Hepatic stellate cell (primary cell): ENCODE measurements around the gene INPP4B.
A peak's percentile ranks its signal among the peaks of the same experiment; 100 is the strongest.

Source experiments
- DNase-seq: peaks from one replicate; pipeline ENCODE4 v3.0.0; 2011; ENCODE audit warnings: low spot score

The INPP4B gene

GRCh38 chr4:142846108-142846728 is at the start of gene INPP4B:
TSS of gene INPP4B (minus strand) at chr4:142846301.
- peak; percentile 50 for DNase-seq

DNA sequence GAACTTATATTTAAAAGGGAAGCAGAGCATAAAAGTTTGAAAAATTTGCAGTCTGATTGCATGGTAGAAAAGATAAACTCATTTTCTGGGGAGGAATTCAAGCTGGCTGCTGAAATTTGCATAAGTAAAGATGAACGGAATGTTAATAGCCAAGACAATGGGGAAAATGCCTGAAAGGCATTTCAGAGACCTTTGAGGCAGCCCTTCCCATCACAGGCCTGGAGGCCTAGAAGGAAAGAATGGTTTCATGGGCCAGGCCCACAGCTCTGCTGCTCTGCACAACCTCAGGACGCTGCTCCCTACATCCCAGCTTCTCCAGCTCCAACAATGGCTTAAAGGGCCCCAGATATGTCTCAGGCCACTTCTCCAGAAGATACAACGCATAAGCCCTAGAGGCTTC is 46.9 kb upstream of the INPP4B start:
- no peak for DNase-seq

- no peak for DNase-seq
Measured at GRCh38 chr4:142886566-142886965, 40.5 kb upstream of the INPP4B start.

- no peak for DNase-seq
Measured at GRCh38 chr4:142883040-142883832, 37.1 kb upstream of the INPP4B start.

DNA sequence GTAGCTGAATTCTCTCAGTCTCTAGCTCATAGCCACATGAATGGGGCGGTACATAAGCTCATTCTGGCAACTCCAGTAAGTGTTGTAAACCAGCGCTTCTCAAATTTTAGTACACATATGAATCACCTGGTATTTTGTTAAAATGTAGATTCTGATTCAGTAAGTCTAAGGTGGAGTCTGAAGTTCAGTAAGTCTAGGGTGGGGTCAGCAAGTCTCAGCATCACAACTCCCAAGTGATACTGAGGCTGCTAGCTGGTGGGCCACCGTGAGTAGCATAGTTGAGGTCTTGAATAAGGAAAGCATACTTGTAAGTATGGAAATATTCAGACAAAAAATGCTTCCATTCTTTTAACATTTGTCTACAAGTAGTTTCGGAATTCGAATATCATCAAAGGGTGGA is 36.1 kb upstream of the INPP4B start:
- DNase-seq: no peak

- DNase-seq: no peak
Measured at GRCh38 chr4:142881331-142881730, 35.2 kb upstream of the INPP4B start.

DNA sequence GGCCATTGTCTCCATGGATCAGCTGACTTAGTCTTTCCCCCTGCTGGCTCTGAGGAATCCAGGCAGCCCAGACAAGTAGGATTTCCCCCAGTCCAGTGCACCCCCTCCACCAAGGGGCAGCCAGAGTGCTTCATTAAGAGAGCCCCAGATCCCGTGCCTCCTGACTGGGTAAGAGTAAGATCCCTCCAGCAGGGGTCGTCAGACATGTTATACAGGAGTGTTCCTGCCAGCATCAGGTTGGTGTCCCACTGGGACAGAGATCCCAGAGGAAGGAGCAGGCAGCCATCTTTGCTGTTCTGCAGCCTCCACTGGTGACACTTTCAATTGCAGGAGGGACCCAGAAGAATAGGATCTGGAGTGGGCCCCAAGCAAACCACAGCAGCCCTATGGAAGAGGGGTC is 29.0 kb upstream of the INPP4B start:
- no peak for DNase-seq

GRCh38 chr4:142874684-142875083 is 28.6 kb upstream of the INPP4B start:
- DNase-seq: no peak

GRCh38 chr4:142866685-142867084 is 20.6 kb upstream of the INPP4B start:
- DNase-seq: no peak

GRCh38 chr4:142861351-142861750 is 15.2 kb upstream of the INPP4B start:
- DNase-seq: no peak

- no peak for DNase-seq
Measured at GRCh38 chr4:142858965-142859364, 12.9 kb upstream of the INPP4B start.

GRCh38 chr4:142858446-142858845 is 12.3 kb upstream of the INPP4B start:
- DNase-seq: no peak

DNA sequence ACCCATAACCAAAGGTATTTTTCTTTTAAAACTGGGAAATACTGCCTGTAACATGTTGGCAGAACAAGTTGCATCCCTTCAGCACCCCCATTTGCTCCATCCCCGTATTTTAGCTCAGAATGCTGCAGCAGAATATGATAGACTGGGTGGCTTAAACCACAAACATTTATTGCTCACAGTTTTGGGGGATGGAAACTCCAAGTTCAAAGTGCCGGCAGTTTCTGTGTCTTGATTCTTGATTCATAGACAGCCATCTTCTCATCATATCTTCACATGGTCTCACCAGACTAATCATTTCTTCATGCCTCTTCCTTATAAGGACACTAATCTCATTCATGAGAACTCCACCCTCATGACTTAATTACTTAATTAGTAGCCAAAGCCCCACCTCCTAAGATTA is 10.5 kb upstream of the INPP4B start:
- DNase-seq: no peak

- DNase-seq: no peak
Measured at GRCh38 chr4:142850478-142850877, 4.4 kb upstream of the INPP4B start.

DNA sequence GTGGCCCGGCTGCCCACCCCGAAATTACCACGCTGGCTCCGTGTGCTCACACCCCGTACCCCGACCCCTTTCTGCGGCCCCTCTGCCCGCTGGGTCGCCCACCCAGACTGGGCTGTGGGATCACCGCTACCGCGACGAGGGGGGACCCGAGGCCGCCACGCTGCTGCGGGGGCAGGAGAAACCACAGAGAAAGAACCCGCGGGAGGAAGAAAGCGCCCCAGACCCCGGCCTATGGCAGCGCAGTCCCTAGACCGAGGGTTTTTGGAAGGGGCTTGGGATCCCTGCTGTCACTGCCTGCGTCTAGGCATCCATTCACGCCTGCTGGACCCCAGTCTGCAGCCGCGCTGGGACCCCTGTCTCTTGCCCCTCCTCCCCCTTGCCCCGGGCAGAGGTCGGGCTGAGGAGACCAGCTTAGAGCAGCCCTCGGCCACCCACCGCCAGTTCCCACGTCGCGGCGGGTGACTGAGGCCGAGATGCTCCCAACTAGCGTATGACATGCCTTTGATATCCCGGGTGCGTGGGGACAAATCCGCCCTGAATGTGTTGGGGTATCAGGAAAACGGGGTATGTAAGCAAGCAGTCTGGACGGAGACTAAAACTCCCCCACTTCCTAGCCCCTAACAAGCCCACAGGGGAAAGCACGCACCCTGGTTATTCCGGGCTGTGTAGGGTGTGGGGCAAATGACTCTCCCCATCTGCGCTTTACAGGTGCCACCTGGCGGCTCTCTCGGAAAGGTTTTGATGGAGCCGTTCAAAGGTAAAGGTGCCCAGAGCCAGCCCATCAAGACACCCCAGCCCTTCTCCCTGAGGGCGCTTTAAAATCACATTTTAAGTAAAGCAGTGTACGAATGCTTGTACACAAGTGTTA is 862 bp upstream of the INPP4B start:
- no peak for DNase-seq

- DNase-seq: no peak
Measured at GRCh38 chr4:142845293-142846107, 601 bp downstream of the INPP4B start.

DNA sequence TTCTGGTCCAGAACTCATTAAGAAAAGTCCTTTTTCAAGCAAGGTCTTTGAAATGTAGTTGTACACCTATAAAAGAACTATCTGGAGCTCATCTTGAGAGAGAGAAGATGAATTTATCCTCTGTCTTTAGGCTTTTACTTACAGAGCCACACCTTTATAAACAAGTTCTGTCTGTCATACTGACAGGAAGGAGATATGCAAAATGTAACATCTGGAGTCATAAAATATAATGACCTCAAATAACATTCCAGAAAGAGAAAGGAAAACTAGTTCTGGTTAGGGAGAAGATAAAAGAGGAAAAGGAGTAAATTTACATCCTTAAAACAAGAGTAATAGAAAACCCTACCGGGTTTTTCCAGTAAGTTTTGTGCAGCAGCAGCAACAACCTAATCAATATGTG is 1.3 kb downstream of the INPP4B start:
- no peak for DNase-seq

GRCh38 chr4:142840516-142841123 is 5.5 kb downstream of the INPP4B start:
- DNase-seq: no peak

DNA sequence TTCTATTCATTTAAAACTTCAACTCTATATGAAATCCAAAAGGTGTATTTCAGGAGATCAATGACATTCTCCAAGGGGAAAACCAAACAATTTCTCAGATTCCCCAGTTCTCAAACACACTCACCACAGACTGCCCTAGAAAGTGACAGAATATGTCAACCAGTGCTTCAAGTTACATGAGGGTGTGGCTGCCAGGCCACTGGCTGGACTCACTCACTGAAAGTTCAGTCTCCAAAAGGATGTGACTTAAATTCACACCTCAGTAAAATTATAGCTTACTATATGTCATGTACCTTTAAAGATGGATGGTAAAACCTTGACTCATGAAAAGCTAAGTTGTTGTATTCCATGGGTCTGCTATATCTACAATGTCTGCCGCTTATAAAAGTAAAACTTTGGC is 7.3 kb downstream of the INPP4B start:
- no peak for DNase-seq

DNA sequence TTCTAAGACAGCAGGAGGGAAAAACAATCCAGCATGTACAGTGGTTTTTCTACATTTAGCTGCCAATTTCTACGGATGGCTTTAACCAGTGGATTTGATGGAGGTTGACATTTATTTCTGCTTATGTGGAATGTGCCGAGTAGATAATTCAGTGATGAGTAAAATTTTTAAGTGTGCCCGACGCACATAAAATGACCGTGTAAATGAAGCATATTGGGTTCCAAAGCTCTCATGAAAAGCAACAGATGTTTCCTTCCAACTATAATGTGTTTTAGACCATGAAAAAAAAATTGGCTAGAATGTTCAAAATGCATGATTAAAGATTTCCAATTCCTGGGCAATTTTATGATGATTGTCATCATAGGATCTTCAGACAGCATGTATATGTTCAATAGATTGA is 14.1 kb downstream of the INPP4B start:
- no peak for DNase-seq

DNA sequence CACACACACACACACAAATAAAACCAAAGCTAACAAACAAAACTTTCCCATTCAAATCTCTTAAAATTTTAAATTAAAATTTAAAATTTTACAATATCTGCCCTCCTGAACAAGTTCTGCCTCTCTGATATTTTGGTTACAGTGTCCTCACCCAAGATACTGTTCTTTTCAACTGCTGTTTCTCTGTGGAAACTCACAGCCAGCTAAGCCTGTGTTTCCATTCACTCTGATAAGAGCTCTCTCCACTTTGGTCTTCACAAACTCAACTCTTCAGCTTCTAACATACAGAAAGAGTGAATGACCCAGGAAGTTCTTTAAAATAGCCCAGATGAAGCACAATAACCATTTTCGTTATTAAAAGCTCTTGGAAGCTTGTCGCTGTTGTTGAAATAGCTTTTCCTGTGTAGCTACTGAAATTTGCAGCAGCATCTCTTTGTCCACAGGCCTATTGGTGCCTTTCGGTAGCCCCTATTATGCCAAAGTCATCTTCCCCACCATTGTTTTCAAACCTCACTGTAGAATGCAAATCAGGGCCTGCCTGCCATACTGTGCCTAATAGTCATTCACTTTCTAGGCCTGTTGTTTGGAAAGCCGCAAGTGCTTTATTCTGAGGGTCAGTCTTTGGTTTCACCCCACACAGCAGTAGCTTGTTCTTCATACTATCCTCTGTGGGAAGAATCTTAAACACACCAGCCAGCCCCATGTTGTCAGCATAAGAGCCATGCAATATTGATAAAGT is 19.4 kb downstream of the INPP4B start:
- DNase-seq: no peak
